Stomach (tissue), 9 donors: Measurements from ENCODE around the gene DNAAF9. TPM values are rescaled to one million over a fixed set of nuclear protein-coding genes. Genes with fewer than 3 reads are reported as not detected.
"Not testable (repeated sequence)": the region's sequence is repeated elsewhere in the genome, so short reads cannot be mapped to it uniquely, and the experiment has no call there.

ENCODE experiments used
- DNase-seq, 2 donors: peaks; one replicate each; pipeline versions ENCODE4 v3.0.0 to v3.0.0-alpha.2; 2013 to 2019
- H3K27ac ChIP-seq, 5 donors: fragments of 200-600 bp in 4 of 5; sonication (generic) in 4 of 5; one replicate each; pipeline ENCODE4 v1.5.1; 2013 to 2019; ENCODE audit warnings: mild to moderate bottlenecking in 1 of 5, moderate library complexity in 1 of 5
- H3K27me3 ChIP-seq, 3 donors: fragments of 200-600 bp; sonication (generic); one replicate each; pipeline ENCODE4 v1.5.1; 2017 to 2019; ENCODE audit warnings: mixed run types in 1 of 3
- H3K36me3 ChIP-seq, 4 donors: fragments of 200-600 bp; sonication (generic); 1 replicate in 3 of 4; 2 replicates in 1 of 4; pipeline ENCODE4 v1.5.1; 2016 to 2019
- H3K4me1 ChIP-seq, 4 donors: fragments of 200-600 bp; sonication (generic); one replicate each; pipeline ENCODE4 v1.5.1; 2016 to 2019
- H3K4me3 ChIP-seq, 4 donors: fragments of 200-600 bp; sonication (generic) in 3 of 4; one replicate each; pipeline ENCODE4 v1.5.1; 2016 to 2019; ENCODE audit warnings: mild to moderate bottlenecking in 1 of 4
- H3K9me3 ChIP-seq, 4 donors: fragments of 200-600 bp; sonication (generic); one replicate each; pipeline ENCODE4 v1.5.1; 2016 to 2019
- CTCF ChIP-seq, 7 experiments: fragments of 450-650 bp in 4 of 7; fragments of 200-600 bp in 3 of 7; sonication (generic) in 3 of 7; IDR thresholded peaks; one replicate each; pipeline ENCODE4 v1.5.1; 2016 to 2019; ENCODE audit warnings: antibody characterized with exemption in 7 of 7, control low read depth in 2 of 7, mild to moderate bottlenecking in 1 of 7
- EP300 ChIP-seq: sonication (generic); formaldehyde crosslinking; IDR thresholded peaks from one replicate; pipeline ENCODE4 v1.6.1; 2017; ENCODE audit warnings: antibody characterized with exemption
- POLR2A ChIP-seq, 4 donors: fragments of 450-650 bp; IDR thresholded peaks; one replicate each; pipeline ENCODE4 v1.6.1; 2016; ENCODE audit warnings: antibody characterized with exemption in 4 of 4, control low read depth in 2 of 4, mild to moderate bottlenecking in 1 of 4, moderate library complexity in 1 of 4
- POLR2AphosphoS5 ChIP-seq, 3 donors: sonication (generic); formaldehyde crosslinking; IDR thresholded peaks; one replicate each; pipeline ENCODE4 v1.6.1; 2016; ENCODE audit warnings: antibody characterized with exemption in 3 of 3
- WGBS, 5 donors: extraction: QIAGEN DNeasy Blood & Tissue Kit in 3 of 5; methylation state at CpG; one replicate each; pipeline versions ENCODE4 v1.1.5 to v1.1.7; 2013 to 2018; 5-methylcytosine and 5-hydroxymethylcytosine counted together
- intact Hi-C: fragments of 100-400 bp; cut with DNase I; formaldehyde crosslinking; loops from one replicate; pipeline ENCODE4 v1.15.1; 2023; ENCODE audit warnings: low total_unique reads
- polyA plus RNA-seq, 3 donors: library from polyadenylated mRNA; stranded (reverse); fragments of 200-250 nt; gene quantifications; one replicate each; pipeline ENCODE4 v1.2.3, GENCODE V29; 2013
- total RNA-seq, 5 donors: library from RNA; depleted of rRNA; stranded (reverse); fragments of >200 nt; gene quantifications; one replicate each; pipeline versions ENCODE4 v1.1.0 to v1.2.3, GENCODE V29; 2014 to 2016
- donor health status: healthy with polysubstance abuse.
- donor health status: Bipolar disorder and iron deficiency.
- donor health status: healthy.

DNAAF9 gene
- total and polyA plus RNA-seq, 8 donors, result 1.2 to 23.7 (median 10.5) TPM

GRCh38 chr20:3431109-3431508 is 23.6 kb upstream of the DNAAF9 start:
- H3K36me3 ChIP-seq, result no peaks in the 10 kb centered on the region
- no peaks in the 10 kb centered on the region for H3K9me3 ChIP-seq
- no peak for TF ChIP-seq CTCF (IDR thresholded peaks at IDR 0.05)
- no peak for TF ChIP-seq EP300
- no peak for TF ChIP-seq POLR2A (IDR thresholded peaks at IDR 0.05)
- no peak for TF ChIP-seq POLR2AphosphoS5 (IDR thresholded peaks at IDR 0.05)
- H3K4me1 ChIP-seq, result no peaks in the 10 kb centered on the region
- 83 to 94% (median 91%) methylated on average over 4 of the region's 4 CpGs for WGBS, 5 donors
- DNase-seq, result no peak
- intact Hi-C loops, result no loop called here
- no peaks in the 10 kb centered on the region for H3K27me3 ChIP-seq
- no peak overlapping the region for H3K4me3 ChIP-seq
- H3K27ac ChIP-seq, result no peak overlapping the region

- no peak overlapping the region for H3K4me3 ChIP-seq
- H3K36me3 ChIP-seq, result no peaks in the 10 kb centered on the region
- peak in 1 of 2 donors; percentile 20 for DNase-seq
- H3K27me3 ChIP-seq, result no peaks in the 10 kb centered on the region
- H3K27ac ChIP-seq, result peak overlapping the region in 1 of 5 donors; percentile 35
- intact Hi-C loops, result no loop called here
- H3K4me1 ChIP-seq, result no peaks in the 10 kb centered on the region
- WGBS, 5 donors, result 77 to 90% (median 83%) methylated on average over 12 to 14 of the region's 14 CpGs
- TF ChIP-seq CTCF (IDR thresholded peaks at IDR 0.05), result no peak
- H3K9me3 ChIP-seq, result no peaks in the 10 kb centered on the region
Measured at GRCh38 chr20:3430376-3431069, 23.1 kb upstream of the DNAAF9 start.

GRCh38 chr20:3426766-3427165 is 19.3 kb upstream of the DNAAF9 start:
- H3K36me3 ChIP-seq, H3K27me3 ChIP-seq, H3K4me3 ChIP-seq, H3K27ac ChIP-seq, intact Hi-C loops, DNase-seq, H3K9me3 ChIP-seq, H3K4me1 ChIP-seq: not testable (repeated sequence)
- WGBS, 5 donors, result 73 to 95% (median 81%) methylated on average over 4 of the region's 4 CpGs

- Histone ChIP-seq H3K4me3 (no peak overlapping the region), H3K4me1 (peaks cover 0 to 11% (median 0%) of the 10 kb centered on the region in 4 donors), H3K27ac (no peak overlapping the region), H3K27me3 (no peaks in the 10 kb centered on the region), H3K36me3 (no peaks in the 10 kb centered on the region), H3K9me3 (no peaks in the 10 kb centered on the region)
- DNase-seq, result no peak
- WGBS, 5 donors, result 65 to 74% (median 68%) methylated on average over 5 of the region's 5 CpGs
- TF ChIP-seq EP300, result no peak
- no peak for TF ChIP-seq CTCF (IDR thresholded peaks at IDR 0.05)
- no peak for TF ChIP-seq POLR2AphosphoS5 (IDR thresholded peaks at IDR 0.05)
- TF ChIP-seq POLR2A (IDR thresholded peaks at IDR 0.05), result no peak
- intact Hi-C loops, result no loop called here
Measured at GRCh38 chr20:3423126-3423525, 15.7 kb upstream of the DNAAF9 start.

GRCh38 chr20:3421985-3422384 is 14.5 kb upstream of the DNAAF9 start:
- WGBS, 5 donors, result 71 to 83% (median 80%) methylated on average over 6 of the region's 6 CpGs
- intact Hi-C loops, result no loop called here
- no peaks in the 10 kb centered on the region for H3K9me3 ChIP-seq

More at GRCh38 chr20:3421985-3422384, 14.5 kb upstream of the DNAAF9 start:
- Histone ChIP-seq H3K4me1 (peaks cover 0 to 11% (median 0%) of the 10 kb centered on the region in 4 donors), H3K4me3 (no peak overlapping the region), H3K36me3 (no peaks in the 10 kb centered on the region), H3K27ac (no peak overlapping the region), H3K27me3 (no peaks in the 10 kb centered on the region)
- TF ChIP-seq POLR2AphosphoS5 (IDR thresholded peaks at IDR 0.05) (no peak), CTCF (IDR thresholded peaks at IDR 0.05) (no peak), POLR2A (IDR thresholded peaks at IDR 0.05) (no peak), EP300 (no peak)
- no peak for DNase-seq
